Renal pelvis (tissue), 4 donors: Measurements from ENCODE around the gene KLF6. TPM values are rescaled to one million over a fixed set of nuclear protein-coding genes. Genes with fewer than 3 reads are reported as not detected.

ENCODE experiments used
- DNase-seq: peaks from one replicate; pipeline ENCODE4 v3.0.0-alpha.2; 2013
- polyA plus RNA-seq, 3 donors: library from polyadenylated mRNA; unstranded; fragments of 120-200 nt; gene quantifications; one replicate each; pipeline ENCODE4 v1.2.1, GENCODE V29; 2013; ENCODE audit not compliant: insufficient read length in 3 of 3

Gene KLF6
- polyA plus RNA-seq, 3 donors = 46.5 to 50.1 (median 47.2) TPM

DNA sequence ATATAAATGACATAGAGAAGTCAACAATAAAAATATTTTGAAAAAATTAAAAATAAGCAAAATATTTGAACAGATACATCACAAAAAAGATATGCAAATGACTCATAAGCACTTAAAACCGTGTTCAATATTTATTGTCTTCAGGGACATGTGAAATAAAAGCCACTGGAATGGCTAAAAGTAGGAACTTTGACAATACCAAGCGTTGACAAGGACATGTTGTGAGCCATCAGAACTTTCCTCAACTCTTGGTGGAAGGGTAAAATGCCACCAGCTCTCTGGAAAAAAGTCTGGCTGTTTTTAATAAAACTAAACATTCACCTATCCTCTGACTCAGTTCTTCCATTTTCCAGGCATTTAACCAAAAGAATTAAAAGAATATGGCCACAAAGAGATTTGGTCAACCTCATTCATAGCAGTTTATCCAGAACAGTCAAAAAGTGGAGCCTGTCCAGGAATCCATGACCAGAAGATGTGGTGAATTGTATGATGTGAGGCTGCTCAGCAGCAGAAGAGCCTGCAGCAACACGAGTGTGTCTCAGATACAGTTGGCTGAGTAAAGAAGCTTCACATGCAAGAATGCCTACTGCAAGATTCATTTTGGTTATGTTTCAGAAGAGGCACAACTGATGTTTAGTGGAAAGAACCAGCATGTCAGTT, 7.1 kb upstream of the KLF6 start:
- no peak for DNase-seq

DNA sequence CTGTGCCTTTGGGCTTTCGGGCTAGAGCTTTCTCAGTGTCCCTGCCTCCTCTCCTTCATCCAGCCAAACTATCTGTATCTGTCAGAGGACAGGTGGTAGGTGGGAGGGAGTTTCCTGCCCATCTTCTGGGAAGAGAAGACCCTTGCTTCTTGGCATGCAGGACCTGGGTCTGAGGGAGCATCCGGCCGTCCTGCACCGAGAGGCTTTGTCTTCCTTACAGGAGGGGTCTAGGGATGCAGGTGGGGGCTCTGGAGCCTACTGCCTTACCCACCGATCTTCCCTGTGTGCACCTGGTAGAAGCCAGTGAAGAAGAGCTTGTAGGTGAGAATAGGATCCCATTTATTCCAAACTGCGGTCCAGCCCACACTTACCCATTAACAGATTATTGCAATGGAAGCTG, 5.8 kb upstream of the KLF6 start:
- no peak for DNase-seq

DNA sequence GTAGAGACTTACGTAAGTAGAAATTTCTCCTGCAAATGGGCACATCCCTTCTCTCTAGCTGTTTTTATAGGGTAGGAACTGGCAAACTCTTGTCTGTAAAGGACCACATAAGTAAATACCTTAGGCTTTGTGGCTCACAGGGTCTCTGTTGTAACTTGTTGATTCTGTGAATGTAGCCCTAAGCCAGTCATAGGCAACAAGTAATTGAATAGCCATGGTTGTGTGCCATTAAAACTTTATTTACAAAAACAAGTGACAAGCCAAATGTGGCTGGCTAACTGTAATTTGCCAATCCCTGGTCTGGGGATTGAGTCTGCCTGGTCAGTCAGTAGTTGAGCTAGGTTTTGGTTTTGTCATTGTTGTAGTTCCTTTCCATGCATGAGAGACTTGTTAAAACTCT, 5.3 kb upstream of the KLF6 start:
- DNase-seq = no peak

DNA sequence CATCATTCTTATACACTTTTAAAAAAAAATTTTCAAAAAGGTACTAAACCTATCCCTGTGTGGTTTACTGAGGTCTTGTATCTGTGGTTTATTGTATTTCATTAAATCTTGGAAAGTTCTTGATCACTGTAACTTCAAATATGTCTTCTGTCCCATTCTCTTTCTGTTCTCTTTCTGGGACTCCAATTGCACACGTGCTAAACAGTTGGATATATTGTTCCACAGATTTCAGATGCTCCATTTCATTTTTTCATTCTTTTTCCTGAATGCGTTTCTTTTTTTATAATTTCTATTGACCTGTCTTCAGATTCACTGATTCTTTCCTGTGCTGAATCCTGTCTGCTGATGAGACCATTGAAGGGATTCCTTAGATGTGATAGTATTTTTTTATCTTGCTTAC, 4.6 kb upstream of the KLF6 start:
- DNase-seq = no peak

DNA sequence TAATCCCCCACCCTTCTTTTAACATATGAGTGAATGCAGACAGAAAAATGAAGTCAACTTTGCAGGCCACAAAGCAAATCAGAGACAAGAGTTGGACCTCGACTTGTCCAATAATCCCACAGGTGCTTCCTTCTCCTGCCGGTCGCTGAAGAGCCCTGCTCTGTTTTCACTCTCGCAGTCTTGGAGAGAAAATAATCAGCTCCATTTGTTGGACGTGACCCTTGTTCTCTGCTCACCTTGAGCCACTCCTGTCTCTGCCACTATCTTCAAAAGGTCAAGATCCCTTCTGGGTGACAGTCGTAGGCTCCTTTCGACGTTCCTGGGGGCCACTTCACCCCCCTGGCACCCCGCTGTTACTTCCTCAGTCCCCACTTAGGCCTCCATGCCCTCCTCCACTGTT, 2.8 kb upstream of the KLF6 start:
- no peak for DNase-seq

DNA sequence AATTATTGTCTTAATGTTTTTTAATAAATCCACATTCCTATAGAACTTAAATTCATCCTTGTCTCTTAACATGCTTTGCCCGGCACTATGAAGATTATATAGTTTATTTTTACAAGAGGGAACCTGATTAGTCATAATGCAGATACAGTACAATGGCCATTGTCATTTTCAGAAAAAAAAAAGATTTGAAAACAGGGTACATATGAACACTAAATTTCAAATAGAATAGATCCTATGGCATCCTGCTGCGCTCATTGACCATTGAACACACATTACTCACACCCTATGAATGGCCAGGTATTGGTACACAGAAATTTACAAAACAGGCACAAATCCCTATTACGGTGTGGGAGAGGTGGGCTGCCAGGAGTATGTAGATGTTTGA, 2.0 kb upstream of the KLF6 start:
- no peak for DNase-seq

DNA sequence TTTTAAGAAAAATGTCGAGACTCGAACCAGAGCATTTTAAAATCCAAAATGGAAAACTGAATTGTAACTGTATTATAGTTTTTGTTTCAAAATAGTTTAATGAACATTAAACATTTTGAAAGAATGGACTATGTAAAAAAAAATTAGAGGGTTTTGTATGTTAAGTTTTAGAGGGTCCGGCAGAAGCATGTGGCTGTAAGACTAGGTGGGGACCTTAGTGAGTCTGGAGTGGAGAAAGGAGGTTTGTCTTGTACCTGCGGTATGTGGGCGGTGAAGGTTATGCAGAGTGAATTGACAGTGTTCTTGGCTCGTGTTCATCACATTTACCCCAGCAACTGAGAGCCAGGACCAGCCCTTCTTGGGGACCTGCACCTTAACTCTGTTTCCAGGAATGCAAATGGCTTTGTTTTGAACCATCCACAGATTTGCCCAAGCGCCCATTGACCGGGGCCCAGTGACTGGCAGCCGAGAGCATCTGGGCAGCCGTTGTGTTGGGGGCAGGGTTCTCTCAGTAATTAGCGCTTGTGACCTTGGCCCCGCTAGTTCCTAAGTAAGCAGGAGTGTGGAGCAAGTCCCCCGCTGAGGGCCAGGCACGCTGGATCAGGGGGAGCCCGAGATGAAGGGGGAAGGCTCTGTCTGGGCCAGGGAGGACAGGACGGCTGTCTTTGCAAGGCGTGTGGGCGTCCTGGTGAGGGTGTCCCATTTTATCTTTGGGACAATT, 1.4 kb upstream of the KLF6 start:
- no peak for DNase-seq

DNA sequence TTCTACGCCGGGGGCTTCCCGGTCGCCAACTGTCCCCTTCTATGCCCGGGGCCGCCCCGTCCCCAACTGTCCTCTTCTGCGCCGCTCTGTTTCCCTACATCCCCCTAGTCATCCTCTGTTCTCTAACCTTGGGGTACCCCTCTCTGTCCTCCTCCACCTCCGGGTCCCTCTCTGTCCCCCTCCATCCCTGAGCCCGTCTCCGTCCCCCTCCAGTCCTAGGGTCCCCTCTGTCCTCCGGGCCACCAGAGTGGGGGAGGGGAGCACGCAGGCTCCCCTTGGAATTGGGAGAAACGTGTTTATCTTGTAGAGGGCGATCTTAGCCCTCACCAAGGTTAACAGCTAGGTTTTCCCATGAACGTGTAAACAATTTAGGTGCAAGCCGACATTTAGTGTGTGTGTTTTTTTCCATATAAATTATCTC, 852 bp upstream of the KLF6 start:
- DNase-seq = no peak

DNA sequence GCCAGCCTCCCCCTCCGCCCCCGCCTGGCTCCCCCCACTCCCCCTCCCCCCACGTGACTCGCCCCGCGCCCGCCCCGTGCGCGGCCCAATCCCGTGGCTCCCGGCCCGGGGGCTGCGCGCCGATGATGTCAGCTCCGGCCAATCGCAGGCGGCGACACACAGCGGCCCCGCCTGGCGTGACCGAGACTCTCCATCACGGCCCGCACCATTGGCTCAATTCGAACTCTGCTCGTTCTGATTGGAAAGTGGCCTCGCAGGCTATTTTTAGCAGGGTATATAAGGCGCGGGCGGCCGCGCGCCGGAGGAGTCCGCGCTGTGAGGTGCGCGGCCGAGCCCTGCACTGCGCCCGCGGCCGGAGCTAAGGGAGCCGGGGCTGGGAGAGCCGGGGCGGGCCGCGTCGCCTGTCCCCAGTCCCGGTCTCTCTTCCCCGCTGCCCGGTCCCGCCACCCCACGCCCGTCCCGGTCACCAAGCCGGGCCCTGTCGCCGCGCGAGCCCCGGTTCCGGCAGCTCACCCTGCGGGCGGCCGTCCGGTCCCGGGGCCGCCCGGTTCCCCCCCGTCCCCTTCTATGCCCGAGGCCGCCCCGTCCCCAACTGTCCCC, 342 bp upstream of the KLF6 start:
- peak; percentile 98 for DNase-seq

DNA sequence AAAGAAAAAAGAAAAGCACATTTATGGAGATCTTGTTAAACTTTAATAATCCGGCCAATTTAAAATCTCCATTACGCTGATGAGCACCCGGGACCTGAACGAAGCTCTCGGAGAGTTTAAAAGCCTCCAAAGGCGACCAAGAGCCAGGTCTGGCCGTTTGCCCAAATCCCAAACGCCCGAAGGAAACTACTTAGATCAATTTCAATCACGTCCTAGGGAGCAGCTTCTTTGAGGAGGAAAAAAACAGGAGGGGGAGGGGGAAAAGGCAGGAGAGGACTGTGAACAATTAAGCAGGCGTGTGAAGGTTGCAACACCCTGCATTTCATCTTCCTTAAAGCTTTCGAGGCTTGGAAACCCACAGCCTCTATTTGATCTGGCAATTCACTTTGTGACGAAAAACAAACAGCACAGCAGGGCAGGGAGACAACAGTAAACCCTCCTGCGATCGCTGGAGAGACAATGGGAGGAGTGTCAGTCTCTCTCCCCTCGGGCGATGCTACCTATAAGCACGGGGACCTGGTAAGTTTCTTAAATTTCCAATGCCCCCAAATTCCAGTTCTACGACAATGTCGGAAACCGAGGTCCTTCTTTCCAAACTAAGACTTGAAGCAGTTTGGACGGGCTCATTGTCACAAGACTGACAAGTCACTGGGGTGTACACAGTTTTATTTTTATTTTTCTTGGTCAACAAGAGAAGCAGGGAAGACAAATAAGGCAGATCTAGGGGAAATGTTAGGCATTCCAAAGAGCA, 1.2 kb downstream of the KLF6 start:
- DNase-seq = no peak

DNA sequence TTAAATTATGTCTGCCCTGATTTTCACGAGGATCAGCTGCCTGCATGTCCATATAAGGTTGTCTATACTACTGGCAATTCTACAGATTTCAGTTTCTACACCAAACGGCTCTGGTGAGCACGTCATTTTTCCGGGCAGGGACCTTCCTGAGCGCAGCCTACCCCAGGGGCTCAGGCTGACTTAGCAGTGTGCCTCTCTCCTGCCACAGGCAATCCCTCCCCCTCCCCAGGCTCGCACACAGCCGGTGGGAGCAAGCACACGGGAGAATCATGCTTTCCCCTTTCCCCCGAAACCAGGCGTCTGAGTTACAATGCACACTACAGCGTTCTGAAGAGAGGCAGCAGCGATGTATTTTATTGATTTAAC, 1.7 kb downstream of the KLF6 start:
- DNase-seq = no peak

DNA sequence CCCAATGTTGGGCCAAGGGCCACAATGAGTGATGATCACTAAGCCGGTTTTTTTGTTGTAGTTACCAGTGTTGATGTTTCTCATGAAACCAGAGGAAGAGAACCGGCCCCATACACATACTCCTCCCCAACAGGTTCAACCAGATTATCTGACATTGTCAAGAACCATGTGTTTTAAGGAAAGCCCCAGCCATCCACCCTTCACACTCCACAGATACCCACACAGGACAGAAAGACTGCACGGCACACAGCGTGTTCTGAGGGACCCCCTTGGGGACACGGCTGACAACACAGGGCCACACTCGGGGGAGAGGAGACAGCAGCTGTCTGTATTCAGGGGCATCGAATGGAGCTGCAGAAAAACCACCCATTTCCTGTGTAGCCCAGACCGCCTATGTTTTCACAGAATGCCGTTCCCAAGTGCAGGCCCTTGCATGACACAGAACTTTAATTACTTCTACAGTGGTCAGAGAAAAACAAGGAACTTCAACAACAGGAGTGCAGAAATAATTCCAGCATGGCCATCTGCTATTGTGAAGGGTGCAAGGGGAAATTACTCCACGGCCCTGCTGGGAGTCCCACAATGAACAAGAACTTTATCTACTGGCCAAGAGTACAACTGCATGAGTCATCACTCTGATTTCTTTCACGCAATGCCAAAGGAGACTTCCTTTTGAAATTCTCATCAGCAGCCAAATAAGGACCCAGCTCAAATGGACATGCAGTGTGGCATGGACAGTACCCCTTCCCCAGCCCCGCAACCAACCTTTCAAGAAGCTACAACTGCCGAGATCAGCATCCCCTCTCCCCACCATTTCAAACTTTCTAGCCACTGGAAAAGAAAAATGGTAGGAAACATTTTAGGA, 2.3 kb downstream of the KLF6 start:
- no peak for DNase-seq

DNA sequence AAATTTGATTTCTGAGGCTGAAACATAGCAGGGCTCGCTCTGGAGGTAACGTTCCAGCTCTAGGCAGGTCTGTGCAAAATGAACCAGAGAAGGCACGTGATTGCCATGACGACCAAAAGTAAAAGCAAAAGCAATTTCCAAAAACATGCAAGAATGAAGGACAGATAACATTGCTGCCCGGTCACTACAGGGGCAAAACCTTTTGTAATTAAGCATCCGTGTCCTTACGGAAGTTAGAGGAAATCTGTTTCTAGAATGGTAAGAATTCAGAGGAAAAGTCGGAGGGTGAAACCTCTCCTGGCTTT, 2.9 kb downstream of the KLF6 start:
- no peak for DNase-seq

DNA sequence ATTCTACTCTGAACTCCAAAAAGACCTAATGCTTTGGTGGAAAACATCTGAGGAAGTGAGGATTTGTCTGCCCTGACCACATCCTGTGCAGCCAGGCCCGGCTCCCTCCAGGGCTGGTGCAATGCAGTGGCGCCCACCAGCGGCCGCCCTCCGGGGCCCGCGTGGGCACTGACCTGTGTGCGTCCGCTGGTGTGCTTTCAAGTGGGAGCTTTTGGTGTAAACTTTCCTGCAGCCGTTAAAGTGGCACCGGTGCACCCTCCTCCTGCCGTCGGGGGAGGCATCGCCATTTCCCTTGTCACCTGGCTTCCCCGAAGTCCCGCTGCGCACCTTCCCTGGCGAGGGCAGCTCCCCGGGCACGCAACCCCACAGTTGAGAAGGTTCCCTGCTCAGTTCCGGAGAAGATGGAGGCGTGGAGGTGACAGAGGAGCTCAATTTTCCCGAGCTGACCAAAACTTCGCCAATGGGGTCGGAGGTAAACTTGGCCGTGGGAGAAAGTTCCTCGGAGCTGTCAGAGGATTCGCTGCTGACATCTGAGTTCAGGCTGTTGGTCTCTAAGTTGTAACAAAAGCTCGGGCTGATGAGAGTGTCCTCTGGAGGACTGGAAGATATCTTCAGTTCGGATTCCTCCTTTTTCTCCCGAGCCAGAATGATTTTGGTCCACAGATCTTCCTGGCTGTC, 3.4 kb downstream of the KLF6 start:
- DNase-seq = no peak

DNA sequence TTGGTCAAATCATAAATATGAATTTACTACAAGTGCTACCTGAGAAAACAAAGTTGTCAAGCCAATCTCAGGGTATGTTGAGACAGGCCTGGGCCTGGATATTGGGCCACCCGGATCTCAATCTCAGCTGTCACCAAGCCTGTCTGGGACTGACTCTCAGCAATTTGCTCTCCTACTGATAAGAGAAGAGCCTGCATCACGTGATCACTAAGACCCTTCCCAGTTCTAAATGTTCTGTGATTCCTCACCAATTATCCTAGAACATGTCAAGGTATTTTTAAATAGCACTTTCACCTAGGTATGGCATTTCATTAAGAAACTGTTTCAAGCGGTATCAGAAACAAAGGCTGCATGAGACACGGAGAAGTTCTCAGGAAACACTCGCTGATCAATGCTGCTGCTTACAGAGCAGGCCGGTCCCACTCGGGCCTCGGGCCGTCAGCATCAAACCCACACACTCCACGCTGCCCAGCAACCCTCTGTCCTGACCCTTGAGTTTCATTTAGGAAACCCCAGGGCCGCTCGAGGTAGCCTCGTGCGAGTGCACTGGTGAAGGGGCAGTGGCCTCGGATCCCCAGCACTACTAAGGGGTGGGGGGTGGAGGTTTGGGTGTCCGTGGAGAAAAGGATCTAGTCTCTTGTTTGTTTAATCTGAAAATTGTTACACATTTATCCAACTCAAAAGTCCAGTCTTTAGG, 4.1 kb downstream of the KLF6 start:
- no peak for DNase-seq

DNA sequence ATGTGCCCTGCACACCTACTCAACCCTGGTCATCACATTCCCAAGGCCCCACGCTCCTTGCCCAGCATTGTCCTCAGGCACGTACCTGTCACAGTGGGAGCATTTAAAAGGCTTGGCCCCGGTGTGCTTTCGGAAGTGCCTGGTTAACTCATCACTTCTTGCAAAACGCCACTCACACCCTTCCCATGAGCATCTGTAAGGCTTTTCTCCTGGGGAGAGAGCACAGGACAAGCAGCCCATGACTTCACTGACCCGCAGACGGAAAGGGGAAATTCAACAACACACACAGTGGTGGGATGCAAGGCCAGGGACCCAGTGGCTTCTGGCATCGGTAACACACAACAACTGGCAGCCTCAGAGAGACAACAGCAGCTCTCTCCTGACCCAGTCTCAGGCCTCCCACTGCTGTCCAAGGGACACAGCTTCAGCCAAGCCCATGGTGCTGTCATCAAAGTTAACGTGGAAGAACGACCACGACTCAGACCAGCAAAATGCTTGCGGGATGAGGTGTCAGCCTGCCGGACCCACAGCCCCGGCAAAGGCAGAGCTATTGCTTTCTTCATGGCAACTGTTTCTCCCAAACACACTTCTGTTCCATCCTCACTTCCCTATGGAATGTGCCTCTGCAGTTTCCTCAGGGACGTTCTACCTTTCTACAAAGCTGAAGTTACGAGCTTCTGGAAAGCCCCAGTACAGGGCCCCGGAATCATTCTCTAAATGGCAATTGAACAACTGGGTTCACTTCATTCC, 4.8 kb downstream of the KLF6 start:
- no peak for DNase-seq

DNA sequence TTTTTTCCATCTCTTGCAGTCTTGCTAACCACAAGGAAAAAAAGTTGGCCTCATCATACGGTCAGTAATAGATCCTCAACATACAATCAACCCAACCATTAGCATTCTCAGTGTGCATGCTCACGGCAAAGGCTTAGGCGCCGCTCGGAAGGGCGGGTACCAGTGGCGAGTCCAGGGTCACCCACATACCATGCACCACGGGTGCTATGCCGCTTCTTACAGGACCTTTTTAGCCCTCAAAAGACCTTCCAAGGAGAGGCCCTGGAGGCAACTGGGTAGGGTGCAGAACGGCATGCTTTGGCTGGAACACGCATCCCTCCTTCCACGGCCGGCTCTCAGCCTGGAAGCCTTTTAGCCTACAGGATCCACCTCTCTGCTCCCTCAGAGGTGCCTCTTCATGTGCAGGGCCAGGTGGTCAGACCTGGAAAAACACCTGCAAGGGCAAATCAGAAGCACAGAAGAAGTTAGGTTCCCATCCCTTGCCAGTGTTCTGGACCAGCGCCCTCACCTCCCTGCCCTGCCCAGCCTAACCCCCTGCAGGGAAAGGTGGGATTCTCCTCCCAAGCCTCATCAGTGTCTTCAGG, 5.8 kb downstream of the KLF6 start:
- DNase-seq = no peak

DNA sequence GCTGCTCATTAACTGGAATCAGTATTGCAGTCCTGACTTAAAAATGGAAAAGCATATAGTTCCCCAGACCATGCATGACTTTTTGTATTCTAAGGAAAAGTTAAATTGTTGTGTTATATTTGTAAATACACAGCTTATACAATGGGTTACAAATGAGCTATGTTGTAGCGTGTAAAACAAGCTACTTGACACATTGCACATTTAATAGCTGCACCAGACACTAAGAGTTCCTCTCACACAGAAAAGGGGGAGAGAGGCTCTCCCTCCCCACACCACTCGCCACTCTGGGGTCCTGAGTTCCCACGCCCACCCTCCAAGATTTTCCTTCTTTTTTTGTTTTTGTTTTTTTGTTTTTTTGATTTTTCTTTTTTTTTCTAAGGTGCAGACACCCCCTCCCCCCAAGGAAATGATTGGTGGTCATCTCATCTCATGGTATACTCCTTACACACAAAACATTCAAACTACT, 6.3 kb downstream of the KLF6 start:
- DNase-seq = no peak

DNA sequence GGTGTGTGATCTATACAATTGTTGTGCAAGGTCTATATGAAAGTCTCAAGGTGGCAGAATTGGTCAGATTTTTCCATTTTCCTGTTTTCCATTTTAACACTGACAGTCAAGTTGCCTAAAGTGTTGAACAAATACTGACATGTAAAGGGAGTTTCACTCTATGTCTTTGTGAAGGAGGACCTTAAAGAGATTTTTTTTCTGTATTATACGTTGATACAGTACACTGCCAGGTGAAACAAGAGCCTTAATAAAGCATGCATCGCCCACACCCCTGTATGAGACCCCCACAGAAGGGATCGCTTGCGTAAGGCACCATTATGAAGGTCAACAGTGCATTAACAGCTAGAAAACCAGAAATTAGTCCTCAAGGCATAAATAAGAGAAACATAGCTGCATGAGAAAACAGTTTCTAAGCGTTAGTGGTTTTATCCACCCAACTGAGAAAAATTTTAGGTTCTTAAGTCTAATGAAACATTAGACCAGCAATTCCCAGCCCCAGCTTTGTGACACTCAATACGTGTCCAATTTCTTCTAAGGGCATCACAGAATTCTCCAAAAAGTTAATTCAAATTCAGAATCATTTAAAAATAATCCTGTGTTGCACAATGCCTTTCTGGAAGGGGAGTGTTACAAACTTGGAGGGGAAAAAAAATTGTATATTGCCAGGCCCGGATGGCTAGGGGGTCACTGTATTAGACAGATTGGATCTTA, 6.9 kb downstream of the KLF6 start:
- DNase-seq = no peak
